CD4-positive, alpha-beta memory T cell (primary cell): ENCODE data around the gene COL7A1. TPM values are rescaled to one million over a fixed set of nuclear protein-coding genes. Genes with fewer than 3 reads are reported as not detected.

Experiments used
- CTCF ChIA-PET: fragments of 350-600 bp; sonication (Branson Sonifier 250); formaldehyde crosslinking; loops from one replicate; lab custom pipeline; 2021; ENCODE audit warnings: inconsistent platforms; ENCODE audit not compliant: partially characterized antibody; lab: Charles Lee
- POLR2A ChIA-PET: fragments of 350-600 bp; sonication (Branson Sonifier 250); formaldehyde crosslinking; loops from one replicate; lab custom pipeline; 2021; ENCODE audit not compliant: partially characterized antibody; lab: Charles Lee
- DNase-seq, 5 donors: peaks; one replicate each; pipeline versions ENCODE4 v3.0.0 to v3.0.0-alpha.2; 2020 to 2022; ENCODE audit warnings: mixed read lengths in 1 of 5
- H3K27ac ChIP-seq: one replicate; pipeline ENCODE4 v1.7.0; 2013; ENCODE audit warnings: low read depth, low read length
- H3K27me3 ChIP-seq: 2 replicates; pipeline ENCODE4 v1.7.0; 2013; ENCODE audit warnings: mild to moderate bottlenecking, low read length, moderate library complexity; ENCODE audit not compliant: insufficient read depth
- H3K36me3 ChIP-seq: 2 replicates; pipeline ENCODE4 v1.7.0; 2013; ENCODE audit warnings: mild to moderate bottlenecking, low read length, moderate library complexity; ENCODE audit not compliant: insufficient read depth
- H3K4me1 ChIP-seq: 2 replicates; pipeline ENCODE4 v1.7.0; 2013; ENCODE audit warnings: mild to moderate bottlenecking, low read length, moderate library complexity; ENCODE audit not compliant: insufficient read depth
- H3K4me3 ChIP-seq, 2 donors: one replicate each; pipeline ENCODE4 v1.7.0; 2013; ENCODE audit warnings: low read length in 2 of 2, mild to moderate bottlenecking in 1 of 2
- H3K9me3 ChIP-seq, 2 donors: one replicate each; pipeline ENCODE4 v1.7.0; 2013; ENCODE audit warnings: low read length in 2 of 2, control low read depth in 1 of 2; ENCODE audit not compliant: control insufficient read depth in 1 of 2
- H3K27ac Mint-ChIP-seq, 7 donors: one replicate each; pipeline ENCODE4 v1.8.0; 2020 to 2021; ENCODE audit warnings: mixed read lengths in 7 of 7, mild to moderate bottlenecking in 6 of 7, inconsistent platforms in 3 of 7, moderate library complexity in 3 of 7
- H3K27me3 Mint-ChIP-seq, 2 donors: one replicate each; pipeline ENCODE4 v1.8.0; 2020 to 2021; ENCODE audit warnings: mixed read lengths in 2 of 2
- H3K36me3 Mint-ChIP-seq, 2 donors: one replicate each; pipeline ENCODE4 v1.8.0; 2020 to 2021; ENCODE audit warnings: mixed read lengths in 2 of 2, inconsistent platforms in 1 of 2, mild to moderate bottlenecking in 1 of 2
- H3K4me1 Mint-ChIP-seq, 4 donors: one replicate each; pipeline ENCODE4 v1.8.0; 2020 to 2021; ENCODE audit warnings: mixed read lengths in 4 of 4, mild to moderate bottlenecking in 1 of 4
- H3K4me3 Mint-ChIP-seq, 8 donors: one replicate each; pipeline ENCODE4 v1.8.0; 2020 to 2021; ENCODE audit warnings: mixed read lengths in 8 of 8, mild to moderate bottlenecking in 7 of 8, moderate library complexity in 6 of 8, inconsistent platforms in 3 of 8
- H3K9me3 Mint-ChIP-seq, 8 donors: one replicate each; pipeline ENCODE4 v1.8.0; 2020 to 2021; ENCODE audit warnings: mixed read lengths in 8 of 8, mild to moderate bottlenecking in 5 of 8, inconsistent platforms in 3 of 8, moderate library complexity in 1 of 8
- intact Hi-C: fragments of 100-400 bp; cut with micrococcal nuclease; formaldehyde crosslinking; loops from one replicate; pipeline ENCODE4 v1.15.1; 2023
- polyA plus RNA-seq, 2 donors: library from polyadenylated mRNA; unstranded; fragments of 300-500 nt; fragmentation: Illumina TruSeq; gene quantifications; one replicate each; pipeline ENCODE4 v1.2.3, GENCODE V29; 2021
- total RNA-seq, 2 experiments: library from RNA; stranded (reverse); gene quantifications; one replicate each; pipeline ENCODE4 v1.2.3, GENCODE V29; 2021

Gene COL7A1
- total and polyA plus RNA-seq, 4 experiments from 2014 or later = 1.2 to 1.9 TPM; not detected in 2

GRCh38 chr3:48568476-48568875 lies 26.7 kb downstream of the COL7A1 start:
- H3K4me1 ChIP-seq = no peaks in the 10 kb centered on the region
- Mint-ChIP-seq H3K4me1 (peaks cover 0 to 7% (median 0%) of the 10 kb centered on the region in 4 donors), H3K4me3 (no peak overlapping the region), H3K36me3 (no peaks in the 10 kb centered on the region), H3K27me3 (no peaks in the 10 kb centered on the region), H3K27ac (no peak overlapping the region), H3K9me3 (no peaks in the 10 kb centered on the region)
- no peak overlapping the region for H3K27ac ChIP-seq
- H3K27me3 ChIP-seq = no peaks in the 10 kb centered on the region
- no peaks in the 10 kb centered on the region for H3K9me3 ChIP-seq
- intact Hi-C loops = no loop called here
- POLR2A ChIA-PET = no interaction called here
- DNase-seq = no peak
- CTCF ChIA-PET = interaction anchor here (1.0 kb wide), 1 partner anchor 132 kb away, joined by 3 read pairs; no protein-coding TSS in a partner anchor
- H3K36me3 ChIP-seq = no peaks in the 10 kb centered on the region
- no peak overlapping the region for H3K4me3 ChIP-seq

DNA sequence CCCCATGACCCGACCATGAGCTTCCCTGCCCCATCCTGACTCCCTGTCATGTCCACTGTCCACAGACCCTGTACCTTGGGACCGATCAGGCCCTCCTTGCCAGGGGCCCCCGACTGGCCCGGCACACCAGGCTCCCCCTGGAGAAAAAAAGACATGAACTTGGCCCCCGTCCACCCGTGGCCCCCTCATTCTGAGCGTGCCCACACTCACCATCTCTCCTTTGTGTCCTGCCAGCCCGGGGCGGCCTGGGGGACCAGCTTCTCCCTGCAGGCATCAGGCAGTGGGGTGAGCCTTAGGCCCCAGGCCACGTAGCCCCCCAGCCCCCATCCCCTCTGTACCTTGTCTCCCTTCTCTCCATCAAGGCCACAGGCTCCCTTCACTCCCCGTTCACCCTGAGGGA lies 27.6 kb downstream of the COL7A1 start:
- H3K27ac Mint-ChIP-seq = peak overlapping the region in 1 of 7 donors; percentile 12
- no peaks in the 10 kb centered on the region for H3K27me3 Mint-ChIP-seq
- Histone ChIP-seq H3K4me3 (no peak overlapping the region), H3K27me3 (no peaks in the 10 kb centered on the region), H3K9me3 (no peaks in the 10 kb centered on the region), H3K4me1 (no peaks in the 10 kb centered on the region), H3K36me3 (no peaks in the 10 kb centered on the region), H3K27ac (no peak overlapping the region)
- no peaks in the 10 kb centered on the region for H3K36me3 Mint-ChIP-seq
- H3K9me3 Mint-ChIP-seq = no peaks in the 10 kb centered on the region
- intact Hi-C loops = no loop called here
- peaks cover 0 to 12% (median 0%) of the 10 kb centered on the region in 4 donors for H3K4me1 Mint-ChIP-seq
- CTCF ChIA-PET = no interaction called here
- no peak for DNase-seq
- H3K4me3 Mint-ChIP-seq = no peak overlapping the region
- POLR2A ChIA-PET = no interaction called here

- no peak overlapping the region for H3K4me3 Mint-ChIP-seq
- no peak overlapping the region for H3K4me3 ChIP-seq
- peaks cover 0 to 12% (median 0%) of the 10 kb centered on the region in 4 donors for H3K4me1 Mint-ChIP-seq
- no peaks in the 10 kb centered on the region for H3K4me1 ChIP-seq
- no peaks in the 10 kb centered on the region for H3K27me3 Mint-ChIP-seq
- H3K27ac Mint-ChIP-seq = peak overlapping the region in 1 of 7 donors; percentile 61
- ChIA-PET CTCF (no interaction called here), POLR2A (no interaction called here)
- H3K36me3 ChIP-seq = no peaks in the 10 kb centered on the region
- H3K27me3 ChIP-seq = no peaks in the 10 kb centered on the region
- DNase-seq = no peak
- no peaks in the 10 kb centered on the region for H3K9me3 Mint-ChIP-seq
- H3K27ac ChIP-seq = no peak overlapping the region
- intact Hi-C loops = no loop called here
- H3K9me3 ChIP-seq = no peaks in the 10 kb centered on the region
- H3K36me3 Mint-ChIP-seq = no peaks in the 10 kb centered on the region
Measured at GRCh38 chr3:48567090-48567489, 28.0 kb downstream of the COL7A1 start.

DNA sequence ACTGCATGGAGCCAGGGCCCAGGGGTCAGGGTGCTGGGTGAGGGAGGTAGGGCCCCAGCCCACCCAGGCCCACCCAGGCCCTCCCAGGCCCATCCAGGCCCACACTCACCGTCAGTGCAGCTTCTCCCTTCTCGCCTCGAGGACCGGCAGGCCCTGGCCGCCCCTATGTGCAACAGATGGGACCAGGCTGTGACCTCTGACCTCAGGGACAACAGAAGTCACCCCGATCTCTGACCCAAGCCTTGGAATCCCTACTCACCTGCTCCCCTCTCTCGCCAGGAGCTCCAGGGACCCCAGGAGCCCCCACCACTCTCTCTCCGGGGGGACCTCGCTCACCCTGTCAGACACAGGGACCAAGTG lies 28.7 kb downstream of the COL7A1 start:
- Mint-ChIP-seq H3K9me3 (no peaks in the 10 kb centered on the region), H3K36me3 (no peaks in the 10 kb centered on the region), H3K4me1 (peaks cover 0 to 12% (median 0%) of the 10 kb centered on the region in 4 donors), H3K27me3 (no peaks in the 10 kb centered on the region), H3K27ac (peak overlapping the region in 1 of 7 donors; percentile 59), H3K4me3 (no peak overlapping the region)
- H3K27ac ChIP-seq = no peak overlapping the region
- no peaks in the 10 kb centered on the region for H3K4me1 ChIP-seq
- no peaks in the 10 kb centered on the region for H3K27me3 ChIP-seq
- H3K4me3 ChIP-seq = no peak overlapping the region
- no peaks in the 10 kb centered on the region for H3K9me3 ChIP-seq
- intact Hi-C loops = no loop called here
- H3K36me3 ChIP-seq = no peaks in the 10 kb centered on the region
- POLR2A ChIA-PET = no interaction called here
- CTCF ChIA-PET = no interaction called here
- DNase-seq = no peak

- POLR2A ChIA-PET = no interaction called here
- Mint-ChIP-seq H3K27me3 (no peaks in the 10 kb centered on the region), H3K9me3 (no peaks in the 10 kb centered on the region), H3K4me1 (peaks cover 0 to 12% (median 0%) of the 10 kb centered on the region in 4 donors), H3K4me3 (no peak overlapping the region), H3K27ac (peak overlapping the region in 3 of 7 donors; percentile 5 to 82 (median 58)), H3K36me3 (no peaks in the 10 kb centered on the region)
- CTCF ChIA-PET = no interaction called here
- no peaks in the 10 kb centered on the region for H3K27me3 ChIP-seq
- no peaks in the 10 kb centered on the region for H3K36me3 ChIP-seq
- H3K4me1 ChIP-seq = no peaks in the 10 kb centered on the region
- intact Hi-C loops = no loop called here
- no peak overlapping the region for H3K27ac ChIP-seq
- no peaks in the 10 kb centered on the region for H3K9me3 ChIP-seq
- no peak overlapping the region for H3K4me3 ChIP-seq
- no peak for DNase-seq
Measured at GRCh38 chr3:48565591-48566400, 29.3 kb downstream of the COL7A1 start.

DNA sequence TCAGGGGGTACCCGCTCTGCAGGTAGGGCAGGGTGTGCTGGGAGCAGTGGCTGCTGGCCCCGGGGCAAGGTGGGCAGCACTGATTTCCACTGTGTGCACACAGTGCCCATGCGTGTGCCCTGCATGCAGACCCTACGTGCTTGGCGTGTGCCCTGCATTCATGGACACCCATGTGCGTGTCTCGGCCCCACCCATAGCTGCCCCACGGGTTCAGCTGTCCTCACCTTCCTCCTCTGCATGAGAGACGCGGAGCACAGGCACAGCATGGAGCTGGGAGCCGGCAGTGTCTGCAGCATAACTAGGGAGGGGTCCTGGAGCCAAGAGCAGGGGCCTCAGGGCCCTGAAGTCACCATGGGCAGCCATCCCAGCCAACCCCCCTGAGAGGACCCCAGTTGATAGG lies 29.9 kb downstream of the COL7A1 start:
- Mint-ChIP-seq H3K27ac (no peak overlapping the region), H3K27me3 (no peaks in the 10 kb centered on the region), H3K36me3 (no peaks in the 10 kb centered on the region), H3K9me3 (no peaks in the 10 kb centered on the region), H3K4me3 (no peak overlapping the region), H3K4me1 (peaks cover 0 to 12% (median 0%) of the 10 kb centered on the region in 4 donors)
- Histone ChIP-seq H3K4me1 (no peaks in the 10 kb centered on the region), H3K27me3 (no peaks in the 10 kb centered on the region), H3K9me3 (no peaks in the 10 kb centered on the region), H3K27ac (no peak overlapping the region), H3K36me3 (no peaks in the 10 kb centered on the region), H3K4me3 (no peak overlapping the region)
- no peak for DNase-seq
- POLR2A ChIA-PET = no interaction called here
- CTCF ChIA-PET = no interaction called here
- intact Hi-C loops = no loop called here

- POLR2A ChIA-PET = no interaction called here
- Mint-ChIP-seq H3K4me3 (no peak overlapping the region), H3K27ac (no peak overlapping the region), H3K27me3 (no peaks in the 10 kb centered on the region), H3K4me1 (peaks cover 0 to 12% (median 0%) of the 10 kb centered on the region in 4 donors), H3K36me3 (no peaks in the 10 kb centered on the region), H3K9me3 (peaks cover 0 to 1% (median 0%) of the 10 kb centered on the region in 8 donors)
- Histone ChIP-seq H3K9me3 (no peaks in the 10 kb centered on the region), H3K4me1 (no peaks in the 10 kb centered on the region), H3K4me3 (no peak overlapping the region), H3K27ac (no peak overlapping the region), H3K36me3 (no peaks in the 10 kb centered on the region), H3K27me3 (no peaks in the 10 kb centered on the region)
- intact Hi-C loops = no loop called here
- CTCF ChIA-PET = no interaction called here
- no peak for DNase-seq
Measured at GRCh38 chr3:48564667-48565066, 30.5 kb downstream of the COL7A1 start.
